ENCODE data around the gene PSD2.

The PSD2 gene

GRCh38 chr5:139862313-139862712 lies 66.7 kb downstream of the PSD2 start:
- no peak overlapping the region for H3K4me3 ChIP-seq (ENCODE audit: low read depth, low read length)
- TF ChIP-seq CTCF (IDR thresholded peaks at IDR 0.05; ENCODE audit: low read depth, low read length, missing control alignments) = no peak
- no peak overlapping the region for H3K27ac ChIP-seq
- peak; percentile 46 for DNase-seq
- no peaks in the 10 kb centered on the region for H3K36me3 ChIP-seq (replicated peaks)
- H3K27me3 ChIP-seq (replicated peaks) = peaks cover 3% of the 10 kb centered on the region
- in situ Hi-C loops (cut with HindIII; ENCODE audit: low pct_ligation_motif_present, low sequenced_read_pairs) = no loop called here

DNA sequence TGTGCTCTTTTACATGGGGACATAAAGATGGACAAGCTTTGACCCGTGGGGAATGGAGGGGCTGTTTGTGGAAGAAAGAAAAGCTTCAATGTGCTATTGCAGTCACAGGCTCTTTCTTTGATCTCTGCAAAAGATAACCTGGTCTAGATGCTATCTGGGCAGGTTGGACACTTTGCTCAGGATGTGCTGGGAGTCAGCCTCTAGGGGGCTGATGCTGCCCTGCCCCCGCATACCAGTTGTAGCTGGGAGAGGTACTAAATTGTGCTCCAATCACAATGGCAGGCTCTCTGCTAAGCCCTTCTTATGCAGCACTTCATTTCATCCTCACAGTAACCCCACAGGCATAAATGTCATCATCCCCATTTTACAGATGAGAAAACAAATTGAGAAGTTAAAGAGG lies 67.2 kb downstream of the PSD2 start:
- no peak for DNase-seq
- Histone ChIP-seq H3K27ac (no peak overlapping the region), H3K27me3 (replicated peaks) (peaks cover 4% of the 10 kb centered on the region), H3K36me3 (replicated peaks) (no peaks in the 10 kb centered on the region), H3K4me3 (ENCODE audit: low read depth, low read length) (no peak overlapping the region)
- in situ Hi-C loops (cut with HindIII; ENCODE audit: low pct_ligation_motif_present, low sequenced_read_pairs) = no loop called here
- peak; percentile 44 for TF ChIP-seq CTCF (IDR thresholded peaks at IDR 0.05; ENCODE audit: low read depth, low read length, missing control alignments)

DNA sequence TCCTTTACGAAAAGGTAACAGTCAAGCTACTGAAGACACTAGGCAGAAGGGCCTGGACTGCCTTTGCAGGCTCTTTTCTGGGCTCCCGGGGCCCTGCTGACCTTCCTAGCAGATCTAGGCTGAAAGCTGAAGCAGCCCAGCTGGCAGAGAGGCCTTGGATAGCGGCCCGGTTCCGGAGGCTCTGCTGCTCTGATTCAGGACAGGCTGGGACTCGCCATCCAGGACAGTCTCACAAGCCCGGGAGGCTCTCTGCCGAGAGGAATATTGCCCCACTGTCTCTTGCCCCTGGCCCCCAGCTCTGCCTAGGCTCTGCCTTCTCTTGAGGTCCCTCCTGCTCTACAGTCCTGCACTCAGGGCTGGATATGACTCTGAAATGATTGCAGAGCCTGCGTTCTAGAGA lies 67.8 kb downstream of the PSD2 start:
- H3K4me3 ChIP-seq (ENCODE audit: low read depth, low read length) = no peak overlapping the region
- peaks cover 4% of the 10 kb centered on the region for H3K27me3 ChIP-seq (replicated peaks)
- in situ Hi-C loops (cut with HindIII; ENCODE audit: low pct_ligation_motif_present, low sequenced_read_pairs) = no loop called here
- H3K36me3 ChIP-seq (replicated peaks) = no peaks in the 10 kb centered on the region
- no peak for DNase-seq
- H3K27ac ChIP-seq = no peak overlapping the region
- no peak for TF ChIP-seq CTCF (IDR thresholded peaks at IDR 0.05; ENCODE audit: low read depth, low read length, missing control alignments)

DNA sequence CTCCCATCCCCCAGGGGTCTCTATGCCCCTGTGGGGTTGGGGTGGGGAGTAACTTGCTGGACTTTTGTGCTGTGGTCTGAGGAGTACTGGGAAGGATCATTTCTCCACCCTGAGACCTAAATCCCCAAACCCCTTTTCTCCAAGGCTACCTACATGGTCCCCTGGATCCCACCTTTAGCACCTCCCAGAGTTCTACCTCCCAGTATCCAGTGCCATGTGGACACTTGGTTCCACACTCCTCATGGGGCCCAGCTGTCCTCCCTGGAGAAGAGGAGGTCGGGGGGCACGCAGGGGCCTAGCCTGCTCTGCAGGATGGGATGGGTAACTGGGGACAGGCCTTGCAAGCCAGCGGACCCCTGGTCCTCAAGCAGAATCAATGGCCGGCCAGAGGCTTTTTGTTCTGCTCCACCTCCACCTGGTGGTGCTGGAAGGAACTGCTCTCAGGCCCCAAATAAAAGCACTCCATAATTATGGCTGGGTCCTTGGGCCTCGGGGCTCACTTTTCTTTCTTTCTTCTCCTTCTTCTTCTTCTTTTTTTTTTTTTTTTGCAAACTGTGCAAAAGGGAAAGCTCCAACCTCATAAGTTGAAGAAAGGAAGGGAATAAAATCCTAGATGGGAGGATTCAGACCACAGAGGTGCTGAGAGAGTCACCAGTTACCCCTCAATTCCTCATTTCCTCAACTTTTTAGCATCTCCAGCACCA lies 68.4 kb downstream of the PSD2 start:
- DNase-seq = peak; percentile 44
- no peaks in the 10 kb centered on the region for H3K36me3 ChIP-seq (replicated peaks)
- peaks cover 4% of the 10 kb centered on the region for H3K27me3 ChIP-seq (replicated peaks)
- in situ Hi-C loops (cut with HindIII; ENCODE audit: low pct_ligation_motif_present, low sequenced_read_pairs) = no loop called here
- no peak overlapping the region for H3K27ac ChIP-seq
- TF ChIP-seq CTCF (IDR thresholded peaks at IDR 0.05; ENCODE audit: low read depth, low read length, missing control alignments) = peak; percentile 89
- H3K4me3 ChIP-seq (ENCODE audit: low read depth, low read length) = no peak overlapping the region

DNA sequence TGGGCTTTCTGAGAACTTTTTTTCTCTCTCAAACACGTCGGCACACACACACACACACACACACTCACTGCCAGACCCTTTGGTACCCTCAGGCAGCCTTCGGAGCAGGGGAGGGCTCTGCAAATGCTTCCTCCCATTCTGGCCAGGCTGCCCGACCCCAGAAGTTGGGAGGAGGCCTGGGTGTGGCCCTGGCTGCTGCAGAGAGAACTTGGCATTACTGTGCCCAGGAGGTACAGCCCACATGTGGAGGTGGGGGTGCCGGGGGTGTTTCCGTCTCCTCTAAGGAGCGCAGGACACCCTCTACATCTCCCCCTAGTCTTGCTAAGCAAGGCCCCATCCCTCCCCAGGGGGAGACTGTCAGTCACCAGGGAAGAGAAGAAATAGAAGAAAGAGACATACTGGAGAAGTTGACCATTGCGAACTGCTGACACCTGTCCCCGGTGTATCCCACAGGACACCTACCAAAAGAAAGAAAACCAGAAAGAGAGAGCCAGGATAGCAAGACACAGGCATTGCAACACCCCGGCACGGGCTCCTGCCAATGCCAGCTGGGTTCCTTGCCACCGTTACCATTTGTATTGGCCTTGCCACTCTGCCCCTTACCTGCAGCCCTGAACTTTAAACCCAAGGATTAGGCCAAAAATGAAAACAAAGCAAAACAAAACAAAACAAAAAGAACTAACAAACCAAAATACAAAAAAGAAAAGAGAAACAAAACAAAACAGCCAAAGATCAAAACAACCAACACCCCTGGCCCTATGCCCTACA lies 69.3 kb downstream of the PSD2 start:
- no peak for TF ChIP-seq CTCF (IDR thresholded peaks at IDR 0.05; ENCODE audit: low read depth, low read length, missing control alignments)
- Histone ChIP-seq H3K27me3 (replicated peaks) (peaks cover 7% of the 10 kb centered on the region), H3K27ac (no peak overlapping the region), H3K4me3 (ENCODE audit: low read depth, low read length) (no peak overlapping the region), H3K36me3 (replicated peaks) (no peaks in the 10 kb centered on the region)
- in situ Hi-C loops (cut with HindIII; ENCODE audit: low pct_ligation_motif_present, low sequenced_read_pairs) = no loop called here
- DNase-seq = no peak

Measured in brain microvascular endothelial cell (primary cell).